Parathyroid adenoma (tissue), 2 donors: ENCODE data around the gene LIFR.

Experiments
- H2AFZ ChIP-seq: fragments of 300-600 bp; sonication (generic); one replicate; pipeline ENCODE4 v1.7.0; 2017; ENCODE audit warnings: antibody characterized with exemption, mild to moderate bottlenecking
- H3K27ac ChIP-seq: fragments of 300-600 bp; sonication (generic); one replicate; pipeline ENCODE4 v1.7.0; 2017
- H3K27me3 ChIP-seq: fragments of 300-600 bp; sonication (generic); one replicate; pipeline ENCODE4 v1.7.0; 2017; ENCODE audit warnings: low read length; ENCODE audit not compliant: control insufficient read depth, insufficient read depth
- H3K36me3 ChIP-seq: fragments of 300-600 bp; sonication (generic); one replicate; pipeline ENCODE4 v1.7.0; 2017; ENCODE audit warnings: low read length; ENCODE audit not compliant: control insufficient read depth, insufficient read depth
- H3K4me1 ChIP-seq: fragments of 300-600 bp; sonication (generic); one replicate; pipeline ENCODE4 v1.7.0; 2017; ENCODE audit warnings: control low read depth
- H3K4me2 ChIP-seq: fragments of 300-600 bp; sonication (generic); one replicate; pipeline ENCODE4 v1.7.0; 2017; ENCODE audit warnings: low read length
- H3K4me3 ChIP-seq: fragments of 300-600 bp; sonication (generic); one replicate; pipeline ENCODE4 v1.7.0; 2017; ENCODE audit warnings: low read depth, low read length
- H3K79me2 ChIP-seq: fragments of 300-600 bp; sonication (generic); one replicate; pipeline ENCODE4 v1.7.0; 2017; ENCODE audit warnings: control low read depth
- H3K9ac ChIP-seq: fragments of 300-600 bp; sonication (generic); one replicate; pipeline ENCODE4 v1.7.0; 2017; ENCODE audit warnings: mild to moderate bottlenecking
- H3K9me3 ChIP-seq: fragments of 300-600 bp; sonication (generic); one replicate; pipeline ENCODE4 v1.7.0; 2017; ENCODE audit warnings: low read length; ENCODE audit not compliant: control insufficient read depth
- CTCF ChIP-seq: fragments of 300-600 bp; sonication (generic); IDR thresholded peaks from one replicate; pipeline ENCODE4 v1.7.0; 2017; ENCODE audit warnings: antibody characterized with exemption, mild to moderate bottlenecking
- donor health status: primary hyperparathyroidism.

LIFR gene, protein sequence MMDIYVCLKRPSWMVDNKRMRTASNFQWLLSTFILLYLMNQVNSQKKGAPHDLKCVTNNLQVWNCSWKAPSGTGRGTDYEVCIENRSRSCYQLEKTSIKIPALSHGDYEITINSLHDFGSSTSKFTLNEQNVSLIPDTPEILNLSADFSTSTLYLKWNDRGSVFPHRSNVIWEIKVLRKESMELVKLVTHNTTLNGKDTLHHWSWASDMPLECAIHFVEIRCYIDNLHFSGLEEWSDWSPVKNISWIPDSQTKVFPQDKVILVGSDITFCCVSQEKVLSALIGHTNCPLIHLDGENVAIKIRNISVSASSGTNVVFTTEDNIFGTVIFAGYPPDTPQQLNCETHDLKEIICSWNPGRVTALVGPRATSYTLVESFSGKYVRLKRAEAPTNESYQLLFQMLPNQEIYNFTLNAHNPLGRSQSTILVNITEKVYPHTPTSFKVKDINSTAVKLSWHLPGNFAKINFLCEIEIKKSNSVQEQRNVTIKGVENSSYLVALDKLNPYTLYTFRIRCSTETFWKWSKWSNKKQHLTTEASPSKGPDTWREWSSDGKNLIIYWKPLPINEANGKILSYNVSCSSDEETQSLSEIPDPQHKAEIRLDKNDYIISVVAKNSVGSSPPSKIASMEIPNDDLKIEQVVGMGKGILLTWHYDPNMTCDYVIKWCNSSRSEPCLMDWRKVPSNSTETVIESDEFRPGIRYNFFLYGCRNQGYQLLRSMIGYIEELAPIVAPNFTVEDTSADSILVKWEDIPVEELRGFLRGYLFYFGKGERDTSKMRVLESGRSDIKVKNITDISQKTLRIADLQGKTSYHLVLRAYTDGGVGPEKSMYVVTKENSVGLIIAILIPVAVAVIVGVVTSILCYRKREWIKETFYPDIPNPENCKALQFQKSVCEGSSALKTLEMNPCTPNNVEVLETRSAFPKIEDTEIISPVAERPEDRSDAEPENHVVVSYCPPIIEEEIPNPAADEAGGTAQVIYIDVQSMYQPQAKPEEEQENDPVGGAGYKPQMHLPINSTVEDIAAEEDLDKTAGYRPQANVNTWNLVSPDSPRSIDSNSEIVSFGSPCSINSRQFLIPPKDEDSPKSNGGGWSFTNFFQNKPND

DNA sequence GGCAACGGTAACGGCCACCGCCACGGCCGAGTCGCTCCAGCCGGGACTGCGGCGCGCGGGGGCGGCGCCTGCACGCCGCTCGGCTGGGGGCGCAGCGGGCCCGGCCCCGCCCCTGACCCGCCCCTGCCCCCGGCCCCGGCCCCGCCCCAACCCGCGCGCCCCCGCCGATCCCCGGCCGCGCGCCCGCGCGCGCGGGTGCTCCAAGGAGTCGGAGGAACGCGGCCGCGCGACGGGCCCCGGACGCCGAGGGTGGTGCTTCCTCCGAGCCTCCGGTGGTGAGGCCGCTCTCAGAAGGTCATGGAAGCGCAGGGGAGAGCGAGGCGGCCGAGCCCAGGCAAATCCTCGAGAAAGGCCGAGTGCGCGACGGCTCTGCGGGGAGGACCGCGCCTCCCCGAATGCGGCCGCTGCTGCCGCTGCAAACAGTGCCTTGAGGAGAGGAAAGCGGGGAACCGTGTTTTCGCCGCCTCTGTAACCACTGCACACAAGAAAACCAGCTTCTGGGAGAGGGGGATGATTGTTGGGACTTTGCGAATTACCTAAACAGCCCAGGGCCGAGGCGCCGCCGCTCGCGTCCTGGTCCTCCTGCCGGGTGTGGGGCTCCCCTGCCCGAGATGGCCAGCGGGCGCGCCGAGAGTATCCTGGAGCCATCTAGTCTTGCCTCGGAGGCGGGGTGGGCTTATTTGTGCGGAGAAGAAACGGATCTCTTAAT is at the start of gene LIFR:
LIFR (minus strand) TSS at position 48 of the 709 bp plus-strand sequence. CDS start 25,999 bp downstream, outside the sequence.
- peak within 1 kb of the TSS; percentile 98 for H3K4me2 ChIP-seq
- peak within 1 kb of the TSS; percentile 97 for H3K27ac ChIP-seq
- no peaks in the 10 kb centered on the region for H3K9me3 ChIP-seq
- no peaks in the 10 kb centered on the region for H3K27me3 ChIP-seq
- H3K4me3 ChIP-seq: peak within 1 kb of the TSS; percentile 95
- peak; percentile 12 for TF ChIP-seq CTCF
- H3K79me2 ChIP-seq: peaks cover 7% of the 10 kb centered on the region
- peak within 1 kb of the TSS; percentile 97 for H2AFZ ChIP-seq
- H3K4me1 ChIP-seq: no peaks in the 10 kb centered on the region
- H3K36me3 ChIP-seq: no peaks in the 10 kb centered on the region
- H3K9ac ChIP-seq: peak within 1 kb of the TSS; percentile 90

DNA sequence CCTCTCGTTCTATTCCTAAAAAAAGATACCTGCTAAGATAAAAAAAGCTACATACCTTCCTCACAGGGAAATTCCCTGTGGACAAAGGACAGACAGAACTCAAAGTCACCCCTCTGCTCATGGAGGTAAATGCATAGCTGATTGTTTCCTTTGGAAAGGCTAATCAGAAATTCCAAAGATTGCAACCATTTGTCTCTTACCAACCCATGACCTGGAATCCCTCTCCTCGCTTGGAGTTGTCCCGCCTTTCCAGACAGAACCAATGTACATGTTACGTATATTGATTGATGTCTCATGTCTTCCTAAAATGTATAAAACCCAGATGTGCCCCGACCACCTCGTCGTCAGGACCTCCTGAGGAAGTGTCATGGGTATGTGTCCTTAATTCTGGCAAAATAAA is 49.2 kb upstream of the LIFR start:
- Histone ChIP-seq H3K4me3 (no peak overlapping the region), H2AFZ (no peak overlapping the region), H3K9me3 (no peaks in the 10 kb centered on the region), H3K4me2 (no peak overlapping the region), H3K4me1 (peaks cover 10% of the 10 kb centered on the region), H3K27ac (no peak overlapping the region), H3K36me3 (no peaks in the 10 kb centered on the region), H3K79me2 (no peaks in the 10 kb centered on the region), H3K27me3 (no peaks in the 10 kb centered on the region), H3K9ac (no peak overlapping the region)
- TF ChIP-seq CTCF: no peak

- no peak overlapping the region for H3K4me3 ChIP-seq
- H3K9ac ChIP-seq: no peak overlapping the region
- H2AFZ ChIP-seq: no peak overlapping the region
- peaks cover 11% of the 10 kb centered on the region for H3K4me1 ChIP-seq
- no peaks in the 10 kb centered on the region for H3K36me3 ChIP-seq
- H3K4me2 ChIP-seq: no peak overlapping the region
- no peak for TF ChIP-seq CTCF
- H3K27me3 ChIP-seq: no peaks in the 10 kb centered on the region
- H3K27ac ChIP-seq: no peak overlapping the region
- H3K79me2 ChIP-seq: no peaks in the 10 kb centered on the region
- no peaks in the 10 kb centered on the region for H3K9me3 ChIP-seq
Observed at GRCh38 chr5:38603691-38604090, 47.2 kb upstream of the LIFR start.

GRCh38 chr5:38602641-38603040 is 46.2 kb upstream of the LIFR start:
- no peaks in the 10 kb centered on the region for H3K27me3 ChIP-seq
- H3K27ac ChIP-seq: no peak overlapping the region
- peaks cover 5% of the 10 kb centered on the region for H3K4me1 ChIP-seq
- H3K9ac ChIP-seq: no peak overlapping the region
- no peaks in the 10 kb centered on the region for H3K36me3 ChIP-seq
- H2AFZ ChIP-seq: no peak overlapping the region
- no peaks in the 10 kb centered on the region for H3K9me3 ChIP-seq
- no peak overlapping the region for H3K4me2 ChIP-seq
- H3K4me3 ChIP-seq: no peak overlapping the region
- H3K79me2 ChIP-seq: no peaks in the 10 kb centered on the region
- no peak for TF ChIP-seq CTCF
